Upper lobe of left lung (tissue), 6 donors: ENCODE measurements around the gene THAP8. TPM values are rescaled to one million over a fixed set of nuclear protein-coding genes. Genes with fewer than 3 reads are reported as not detected.

ENCODE experiments used
- ATAC-seq, 2 donors: fragments of 200-7000 bp; cut with Tn5 transposase; one replicate each; pipeline ENCODE4 v1.9.1; 2022; ENCODE audit warnings: mild to moderate bottlenecking in 2 of 2, moderate library complexity in 2 of 2; ENCODE audit not compliant: low FRiP score in 2 of 2
- DNase-seq, 2 donors: peaks; one replicate each; pipeline ENCODE4 v3.0.0-alpha.2; 2019 to 2020
- H3K27ac ChIP-seq, 4 donors: fragments of 200-600 bp; sonication (generic); one replicate each; pipeline ENCODE4 v1.5.1; 2016 to 2019
- H3K27me3 ChIP-seq, 4 donors: fragments of 200-600 bp; sonication (generic); one replicate each; pipeline ENCODE4 v1.5.1; 2017 to 2019
- H3K36me3 ChIP-seq, 4 donors: fragments of 200-600 bp; sonication (generic); one replicate each; pipeline ENCODE4 v1.5.1; 2016 to 2019
- H3K4me1 ChIP-seq, 4 donors: fragments of 200-600 bp; sonication (generic); one replicate each; pipeline ENCODE4 v1.5.1; 2018 to 2019
- H3K4me3 ChIP-seq, 4 donors: fragments of 200-600 bp; sonication (generic); one replicate each; pipeline ENCODE4 v1.5.1; 2017 to 2019; ENCODE audit warnings: mild to moderate bottlenecking in 2 of 4, moderate library complexity in 1 of 4
- H3K9me3 ChIP-seq, 4 donors: fragments of 200-600 bp; sonication (generic); one replicate each; pipeline ENCODE4 v1.5.1; 2018 to 2019
- CTCF ChIP-seq, 6 experiments: fragments of 450-650 bp in 4 of 6; fragments of 200-600 bp in 2 of 6; sonication (generic) in 2 of 6; IDR thresholded peaks; one replicate each; pipeline ENCODE4 v1.5.1; 2016 to 2019; ENCODE audit warnings: antibody characterized with exemption in 6 of 6
- EP300 ChIP-seq, 4 donors: sonication (generic); formaldehyde crosslinking; IDR thresholded peaks; one replicate each; pipeline ENCODE4 v1.5.1; 2017; ENCODE audit warnings: antibody characterized with exemption in 4 of 4, control low read depth in 2 of 4
- POLR2A ChIP-seq, 4 donors: fragments of 450-650 bp; IDR thresholded peaks; one replicate each; pipeline ENCODE4 v1.5.1; 2016 to 2017; ENCODE audit warnings: antibody characterized with exemption in 4 of 4, mild to moderate bottlenecking in 2 of 4
- POLR2AphosphoS5 ChIP-seq, 2 donors: sonication (generic); formaldehyde crosslinking; IDR thresholded peaks; one replicate each; pipeline ENCODE4 v1.5.1; 2017; ENCODE audit warnings: antibody characterized with exemption in 2 of 2
- WGBS, 2 donors: methylation state at CpG; one replicate each; pipeline ENCODE4 v1.1.5; 2017 to 2018; 5-methylcytosine and 5-hydroxymethylcytosine counted together
- total RNA-seq, 6 donors: library from RNA; depleted of rRNA in 4 of 6; stranded (reverse); fragments of >200 nt in 4 of 6; gene quantifications; one replicate each; pipeline versions ENCODE4 v1.1.0 to v1.2.1, GENCODE V29; 2016 to 2021
- donor health status: DM: no; HTN: no; CAD: no; lungs with moderate emphysema.
- donor health status: DM: no; HTN: yes; CAD: no; lungs with severe emphysema.

THAP8 gene
- 10 to 100 TPM in 1 of 6 donors, 1 to 10 TPM in 5; 2.4 to 10.5 (median 7.8) TPM for total RNA-seq

GRCh38 chr19:36054119-36054732 lies at the start of gene THAP8:
Gene THAP8, minus strand, starts transcription at chr19:36054285. Its CDS starts 68 bp downstream, at chr19:36054217.
- H3K4me1 ChIP-seq, result peaks cover 7 to 20% (median 14%) of the 10 kb centered on the region in 4 donors
- H3K9me3 ChIP-seq, result no peaks in the 10 kb centered on the region
- no peaks in the 10 kb centered on the region for H3K27me3 ChIP-seq
- peak within 1 kb of the TSS; percentile 59 to 86 (median 80) for H3K4me3 ChIP-seq
- TF ChIP-seq CTCF (IDR thresholded peaks at IDR 0.05) (peak in 4 of 6 experiments; percentile 41 to 75 (median 70)), POLR2A (IDR thresholded peaks at IDR 0.05) (peak in 2 of 4 donors; percentile 71 to 86), EP300 (IDR thresholded peaks at IDR 0.05) (peak in 1 of 4 donors; percentile 92), POLR2AphosphoS5 (IDR thresholded peaks at IDR 0.05) (peak; percentile 90 to 95)
- ATAC-seq, result peak; percentile 97 to 99
- H3K27ac ChIP-seq, result peak within 1 kb of the TSS; percentile 92 to 98 (median 94)
- H3K36me3 ChIP-seq, result no peaks in the 10 kb centered on the region
- DNase-seq, result peak; percentile 98 to 100
- 0% methylated on average over 6 to 50 of the region's 56 CpGs for WGBS, 2 donors

- 94 to 99% methylated on average over 12 to 23 of the region's 24 CpGs for WGBS, 2 donors
- TF ChIP-seq CTCF (IDR thresholded peaks at IDR 0.05) (no peak), POLR2A (IDR thresholded peaks at IDR 0.05) (no peak), EP300 (IDR thresholded peaks at IDR 0.05) (no peak), POLR2AphosphoS5 (IDR thresholded peaks at IDR 0.05) (no peak)
- DNase-seq (peak in 1 of 2 donors; percentile 74), ATAC-seq (no peak)
- H3K27ac ChIP-seq, result no peak overlapping the region
- no peaks in the 10 kb centered on the region for H3K9me3 ChIP-seq
- peaks cover 0 to 7% (median 0%) of the 10 kb centered on the region in 4 donors for H3K4me1 ChIP-seq
- no peaks in the 10 kb centered on the region for H3K27me3 ChIP-seq
- H3K36me3 ChIP-seq, result peaks cover 0 to 15% (median 6%) of the 10 kb centered on the region in 4 donors
- no peak overlapping the region for H3K4me3 ChIP-seq
Observed at GRCh38 chr19:36103040-36103626, 49.0 kb upstream of the THAP8 start.

GRCh38 chr19:36101550-36102327 lies 47.7 kb upstream of the THAP8 start:
- H3K36me3 ChIP-seq, result peaks cover 0 to 15% (median 4%) of the 10 kb centered on the region in 4 donors
- ATAC-seq, result no peak
- H3K9me3 ChIP-seq, result no peaks in the 10 kb centered on the region
- H3K27me3 ChIP-seq, result no peaks in the 10 kb centered on the region
- TF ChIP-seq POLR2AphosphoS5 (IDR thresholded peaks at IDR 0.05) (no peak), EP300 (IDR thresholded peaks at IDR 0.05) (no peak), POLR2A (IDR thresholded peaks at IDR 0.05) (no peak)
- H3K4me1 ChIP-seq, result peaks cover 0 to 7% (median 0%) of the 10 kb centered on the region in 4 donors
- DNase-seq, result no peak
- no peak overlapping the region for H3K27ac ChIP-seq
- 86 to 89% methylated on average over 14 to 27 of the region's 27 CpGs for WGBS, 2 donors
- H3K4me3 ChIP-seq, result no peak overlapping the region

- 67 to 71% methylated on average over 2 to 5 of the region's 5 CpGs for WGBS, 2 donors
- H3K4me3 ChIP-seq, result no peak overlapping the region
- no peaks in the 10 kb centered on the region for H3K9me3 ChIP-seq
- peak overlapping the region in 1 of 4 donors; percentile 11 for H3K27ac ChIP-seq
- ATAC-seq (no peak), DNase-seq (no peak)
- no peak for TF ChIP-seq POLR2A (IDR thresholded peaks at IDR 0.05)
- TF ChIP-seq CTCF (IDR thresholded peaks at IDR 0.05), result no peak
- no peak for TF ChIP-seq POLR2AphosphoS5 (IDR thresholded peaks at IDR 0.05)
- TF ChIP-seq EP300 (IDR thresholded peaks at IDR 0.05), result no peak
- H3K27me3 ChIP-seq, result no peaks in the 10 kb centered on the region
- H3K4me1 ChIP-seq, result peaks cover 0 to 7% (median 0%) of the 10 kb centered on the region in 4 donors
- H3K36me3 ChIP-seq, result peaks cover 0 to 15% (median 4%) of the 10 kb centered on the region in 4 donors
Observed at GRCh38 chr19:36100476-36100875, 46.4 kb upstream of the THAP8 start.
